Measurements from ENCODE around the gene SLC24A4. TPM values are rescaled to one million over a fixed set of nuclear protein-coding genes. Genes with fewer than 3 reads are reported as not detected.

The SLC24A4 gene
- total RNA-seq, 1 donor from 2014 or later = 0.26 TPM

GRCh38 chr14:92309968-92310530 lies 12.9 kb upstream of the SLC24A4 start:
- no peaks in the 10 kb centered on the region for H3K36me3 Mint-ChIP-seq (ENCODE audit: low read depth)
- no peak overlapping the region for H3K4me3 Mint-ChIP-seq
- H3K4me1 Mint-ChIP-seq = peaks cover 13% of the 10 kb centered on the region
- H3K9me3 Mint-ChIP-seq = peaks cover 2% of the 10 kb centered on the region
- DNase-seq (ENCODE audit: low read depth, low spot score) = no peak
- H3K27me3 Mint-ChIP-seq (ENCODE audit: low read depth) = no peaks in the 10 kb centered on the region
- H3K27ac Mint-ChIP-seq (ENCODE audit: unreplicated experiment) = no peak overlapping the region
- TF ChIP-seq CTCF (conservative IDR thresholded peaks at IDR 0.05) = no peak

GRCh38 chr14:92310776-92311375 lies 12.1 kb upstream of the SLC24A4 start:
- Mint-ChIP-seq H3K27ac (ENCODE audit: unreplicated experiment) (no peak overlapping the region), H3K9me3 (peaks cover 2% of the 10 kb centered on the region), H3K4me1 (peaks cover 13% of the 10 kb centered on the region), H3K4me3 (no peak overlapping the region), H3K36me3 (ENCODE audit: low read depth) (no peaks in the 10 kb centered on the region), H3K27me3 (ENCODE audit: low read depth) (no peaks in the 10 kb centered on the region)
- no peak for TF ChIP-seq CTCF (conservative IDR thresholded peaks at IDR 0.05)
- DNase-seq (ENCODE audit: low read depth, low spot score) = no peak

- DNase-seq (ENCODE audit: low read depth, low spot score) = no peak
- peaks cover 18% of the 10 kb centered on the region for H3K27me3 Mint-ChIP-seq (ENCODE audit: low read depth)
- TF ChIP-seq CTCF (conservative IDR thresholded peaks at IDR 0.05) = no peak
These were observed 8.8 kb upstream of the SLC24A4 start for GRCh38 chr14:92314182-92314581.

GRCh38 chr14:92315050-92315805 lies 7.7 kb upstream of the SLC24A4 start:
- H3K4me3 Mint-ChIP-seq = no peak overlapping the region
- peaks cover 13% of the 10 kb centered on the region for H3K4me1 Mint-ChIP-seq
- no peak for DNase-seq (ENCODE audit: low read depth, low spot score)
- no peaks in the 10 kb centered on the region for H3K9me3 Mint-ChIP-seq
- no peak for TF ChIP-seq CTCF (conservative IDR thresholded peaks at IDR 0.05)
- peaks cover 28% of the 10 kb centered on the region for H3K27me3 Mint-ChIP-seq (ENCODE audit: low read depth)
- H3K27ac Mint-ChIP-seq (ENCODE audit: unreplicated experiment) = no peak overlapping the region
- no peaks in the 10 kb centered on the region for H3K36me3 Mint-ChIP-seq (ENCODE audit: low read depth)

More at GRCh38 chr14:92314182-92314581, 8.8 kb upstream of the SLC24A4 start:
- no peaks in the 10 kb centered on the region for H3K36me3 Mint-ChIP-seq (ENCODE audit: low read depth)
- no peak overlapping the region for H3K27ac Mint-ChIP-seq (ENCODE audit: unreplicated experiment)
- H3K4me3 Mint-ChIP-seq = no peak overlapping the region
- no peaks in the 10 kb centered on the region for H3K9me3 Mint-ChIP-seq
- H3K4me1 Mint-ChIP-seq = peaks cover 13% of the 10 kb centered on the region

GRCh38 chr14:92316176-92316575 lies 6.8 kb upstream of the SLC24A4 start:
- no peak for DNase-seq (ENCODE audit: low read depth, low spot score)
- Mint-ChIP-seq H3K4me1 (peaks cover 8% of the 10 kb centered on the region), H3K9me3 (no peaks in the 10 kb centered on the region), H3K27me3 (ENCODE audit: low read depth) (peaks cover 38% of the 10 kb centered on the region), H3K4me3 (no peak overlapping the region), H3K36me3 (ENCODE audit: low read depth) (no peaks in the 10 kb centered on the region), H3K27ac (ENCODE audit: unreplicated experiment) (no peak overlapping the region)
- no peak for TF ChIP-seq CTCF (conservative IDR thresholded peaks at IDR 0.05)
